ENCODE data around the gene ACKR4. TPM values are rescaled to one million over a fixed set of nuclear protein-coding genes. Genes with fewer than 3 reads are reported as not detected.

Gene ACKR4
- total and polyA plus RNA-seq, 2 of the 8 experiments (the other 6 are each of a cell fraction or from before 2014, with no cell fraction given): not detected

DNA sequence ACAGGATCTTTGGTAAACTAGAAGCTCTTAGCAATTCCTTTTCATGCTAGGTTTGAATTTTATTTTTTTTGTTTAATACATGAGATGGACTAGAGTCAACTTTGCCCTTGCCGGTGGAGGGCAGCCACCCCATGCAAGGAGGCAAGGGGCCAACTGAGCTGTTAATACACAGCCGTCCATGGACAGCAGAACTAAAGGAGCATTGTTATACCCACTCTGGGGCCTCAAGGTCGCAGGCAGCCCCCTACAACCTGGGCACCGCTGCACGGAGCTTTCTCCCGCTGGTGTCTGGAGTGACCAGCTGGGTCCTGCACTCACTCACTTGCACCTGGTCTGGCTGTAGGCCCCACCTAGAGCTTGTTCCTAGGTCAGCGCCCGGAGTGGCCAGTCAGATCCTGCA lies 47.9 kb upstream of the ACKR4 start:
- H3K4me1 ChIP-seq (replicated peaks in 1 of 4; ENCODE audit: control insufficient read depth in 3 of 4, insufficient read depth in 4 of 4, low read length in 3 of 4): peaks cover 0 to 4% (median 0%) of the 10 kb centered on the region in 4 experiments; a peak in 1 of 7 replicates
- H3K23me2 ChIP-seq (ENCODE audit: low read depth, low read length): no peaks in the 10 kb centered on the region
- CTCF ChIA-PET (ENCODE audit: partially characterized antibody): interaction anchor here (5.2 to 10.2 kb wide), 2 partner anchors 14 to 93 kb away, joined by 30 to 102 read pairs; no protein-coding TSS in a partner anchor

More for the DNA sequence above, 47.9 kb upstream of the ACKR4 start:
- H3K4ac ChIP-seq (replicated peaks; ENCODE audit: insufficient read length, low read depth, low read length): no peak overlapping the region
- H3K9ac ChIP-seq (replicated peaks in 1 of 4; ENCODE audit: extremely low read depth in 1 of 4, low read depth in 3 of 4, low read length in 3 of 4): no peak overlapping the region
- H3K27ac ChIP-seq (ENCODE audit: low read depth, low read length): no peak overlapping the region
- no peak overlapping the region for H2BK12ac ChIP-seq (ENCODE audit: low read depth, low read length)
- no peak overlapping the region for H4K5ac ChIP-seq (ENCODE audit: insufficient read length, low read depth, low read length)
- no peak overlapping the region for H3K4me2 ChIP-seq (ENCODE audit: insufficient read depth in 1 of 2, low read depth in 2 of 2, low read length in 2 of 2)
- H2BK15ac ChIP-seq (ENCODE audit: low read length): no peak overlapping the region
- H4K91ac ChIP-seq (replicated peaks; ENCODE audit: insufficient read length, low read length): no peak overlapping the region
- POLR2A ChIA-PET (ENCODE audit: partially characterized antibody): no interaction called here
- no peak overlapping the region for H2BK5ac ChIP-seq (ENCODE audit: low read depth, low read length)
- no peaks in the 10 kb centered on the region for H3K27me3 ChIP-seq (replicated peaks in 1 of 4; ENCODE audit: control insufficient read depth in 3 of 4, extremely low read depth in 1 of 4, insufficient read depth in 3 of 4, low read length in 3 of 4)
- no peak overlapping the region for H3K4me3 ChIP-seq (ENCODE audit: extremely low read depth in 1 of 4, insufficient read depth in 2 of 4, low read depth in 3 of 4, low read length in 4 of 4)
- no peak overlapping the region for H4K8ac ChIP-seq (ENCODE audit: extremely low read depth, insufficient read depth, low read length)
- H3K79me2 ChIP-seq (ENCODE audit: control insufficient read depth in 1 of 2, insufficient read depth in 2 of 2, low read length in 2 of 2): no peaks in the 10 kb centered on the region
- H3K23ac ChIP-seq (ENCODE audit: insufficient read length): no peak overlapping the region
- no peak overlapping the region for H3K14ac ChIP-seq (ENCODE audit: insufficient read length)
- no peaks in the 10 kb centered on the region for H3K79me1 ChIP-seq (ENCODE audit: low read depth, low read length)
- FAIRE-seq (no peak), DNase-seq (ENCODE audit: low read depth in 1 of 2, low spot score in 2 of 2) (no peak)
- no peak overlapping the region for H3K18ac ChIP-seq (ENCODE audit: extremely low read depth, low read length)
- no peaks in the 10 kb centered on the region; a peak in 1 of 4 replicates for H3K9me3 ChIP-seq (ENCODE audit: insufficient read depth in 2 of 2, low read depth in 1 of 2, low read length in 1 of 2)
- TF ChIP-seq SP4 (IDR thresholded peaks at IDR 0.05; ENCODE audit: low read length) (no peak), GTF2F1 (IDR thresholded peaks at IDR 0.05; ENCODE audit: borderline replicate concordance, low read depth, low read length) (no peak), NRF1 (IDR thresholded peaks at IDR 0.05; ENCODE audit: low read depth, low read length) (no peak), CHD2 (IDR thresholded peaks at IDR 0.05; ENCODE audit: low read length) (no peak), NANOG (IDR thresholded peaks at IDR 0.05; ENCODE audit: insufficient read depth, low read depth, low read length, poor library complexity, severe bottlenecking) (no peak), GABPA (IDR thresholded peaks at IDR 0.05; ENCODE audit: borderline replicate concordance, insufficient read depth, low read length) (no peak), JUND (IDR thresholded peaks at IDR 0.05; ENCODE audit: low read length) (no peak), TCF12 (IDR thresholded peaks at IDR 0.05; ENCODE audit: low read depth, low read length) (no peak), BACH1 (IDR thresholded peaks at IDR 0.05; ENCODE audit: low read length) (no peak)
- TF ChIP-seq, protein P1, sequence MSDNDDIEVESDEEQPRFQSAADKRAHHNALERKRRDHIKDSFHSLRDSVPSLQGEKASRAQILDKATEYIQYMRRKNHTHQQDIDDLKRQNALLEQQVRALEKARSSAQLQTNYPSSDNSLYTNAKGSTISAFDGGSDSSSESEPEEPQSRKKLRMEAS (IDR thresholded peaks at IDR 0.05): no peak
- no peak overlapping the region for H2BK120ac ChIP-seq (replicated peaks; ENCODE audit: low read depth, low read length)
- H2AK5ac ChIP-seq (ENCODE audit: low read depth, low read length): no peak overlapping the region
- H2BK20ac ChIP-seq (ENCODE audit: low read length): no peak overlapping the region
- H2AFZ ChIP-seq (ENCODE audit: low read length): no peak overlapping the region
- no peaks in the 10 kb centered on the region for H3K36me3 ChIP-seq (ENCODE audit: control insufficient read depth in 2 of 4, insufficient read depth in 4 of 4, low read length in 3 of 4)
- H4K20me1 ChIP-seq (replicated peaks in 1 of 2; ENCODE audit: control insufficient read depth in 1 of 2, insufficient read depth in 2 of 2, low read length in 2 of 2): no peaks in the 10 kb centered on the region
- 95% methylated on average over 8 of the region's 8 CpGs; no CpG with 5 or more reads in 1 of the 2 experiments for WGBS, 2 experiments (ENCODE audit: extremely low coverage in 1 of 2, insufficient coverage in 1 of 2, insufficient read length in 1 of 2, insufficient replicate concordance in 2 of 2, low coverage in 1 of 2, low lambda C conversion rate in 2 of 2, missing lambda C conversion rate in 1 of 2)
- H3K56ac ChIP-seq (replicated peaks; ENCODE audit: insufficient read length, low read depth, low read length): no peak overlapping the region
